ENCODE measurements around the gene ASTN1. TPM values are rescaled to one million over a fixed set of nuclear protein-coding genes. Genes with fewer than 3 reads are reported as not detected.

ASTN1 gene
- total and polyA plus RNA-seq, 3 experiments from 2014 or later, result not detected

DNA sequence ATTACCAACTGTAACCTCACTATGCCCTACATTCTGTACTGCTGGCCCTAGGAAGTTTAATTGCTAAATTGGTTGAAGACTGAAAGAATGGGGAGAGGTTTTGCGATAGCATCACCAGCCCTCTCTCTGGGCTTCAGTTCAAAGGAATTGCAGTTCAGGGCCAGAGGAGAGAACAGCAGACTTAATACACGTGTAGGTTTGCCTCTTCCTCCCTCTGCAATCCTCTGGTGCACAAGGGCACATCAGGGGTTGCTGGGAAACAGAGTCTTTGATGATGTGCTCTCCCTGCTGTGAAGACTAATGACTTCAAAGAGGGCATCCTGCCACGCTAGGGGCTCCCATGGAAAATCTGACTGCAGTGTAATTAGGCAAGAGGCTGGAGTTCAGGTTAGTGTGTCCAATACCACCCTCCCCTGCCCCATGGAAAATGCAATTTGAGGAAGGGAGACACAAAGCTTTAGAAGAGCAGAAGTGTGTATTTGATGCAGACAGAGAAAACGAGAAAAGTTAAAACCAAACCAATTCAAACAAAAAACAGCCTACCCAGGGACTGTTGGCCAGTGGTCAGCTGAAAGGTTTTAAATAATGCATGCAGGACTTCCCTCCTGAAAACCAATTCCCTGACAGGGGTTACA is 167.9 kb downstream of the ASTN1 start:
- Mint-ChIP-seq H3K4me3 (no peak overlapping the region), H3K4me1 (no peaks in the 10 kb centered on the region), H3K36me3 (no peaks in the 10 kb centered on the region), H3K27me3 (peaks cover 0 to 2% of the 10 kb centered on the region in 2 donors), H3K9me3 (peaks cover 0 to 16% (median 3%) of the 10 kb centered on the region in 5 donors), H3K27ac (no peak overlapping the region)
- H3K27ac ChIP-seq (ENCODE audit: low read depth, low read length), result no peak overlapping the region
- ChIA-PET POLR2A (no interaction called here), CTCF (no interaction called here)
- H3K27me3 ChIP-seq (ENCODE audit: insufficient read depth, low read length, poor library complexity, severe bottlenecking), result no peaks in the 10 kb centered on the region
- no peak for DNase-seq
- no peaks in the 10 kb centered on the region for H3K36me3 ChIP-seq (ENCODE audit: insufficient read depth, low read length)
- no peaks in the 10 kb centered on the region for H3K9me3 ChIP-seq (ENCODE audit: low read length)
- H3K4me3 ChIP-seq (ENCODE audit: low read length), result no peak overlapping the region
- H3K4me1 ChIP-seq (ENCODE audit: insufficient read depth, low read length), result no peaks in the 10 kb centered on the region

DNA sequence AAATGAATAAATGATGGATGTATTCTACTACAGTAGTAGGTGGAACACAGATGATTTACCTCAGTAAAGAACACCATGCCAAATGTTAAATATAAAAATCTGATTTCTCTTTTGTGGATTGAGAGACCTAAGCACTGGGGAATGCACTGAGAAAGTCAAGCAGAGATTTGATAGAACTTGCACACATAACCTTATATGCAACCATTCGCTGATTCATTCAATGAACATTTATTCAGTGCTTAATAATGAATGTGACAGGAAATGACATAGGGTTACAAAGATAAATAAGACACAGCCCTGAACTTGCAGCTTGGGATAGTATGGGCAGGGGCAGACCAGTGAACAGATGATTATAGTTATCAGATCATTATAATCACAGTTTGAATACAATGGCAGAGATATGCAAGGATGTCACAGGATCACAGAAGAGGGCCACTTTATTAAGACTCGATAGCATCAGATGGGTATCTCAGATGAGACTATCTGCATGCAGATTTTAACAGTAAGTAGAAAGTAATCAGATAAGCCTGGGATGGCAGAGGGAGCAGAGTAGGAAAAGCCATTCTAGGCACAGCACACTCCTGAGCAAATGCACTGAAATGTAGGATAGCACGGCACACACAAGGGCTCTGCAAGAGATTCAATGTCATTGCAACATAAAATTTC is 169.4 kb downstream of the ASTN1 start:
- Histone ChIP-seq H3K27ac (ENCODE audit: low read depth, low read length) (no peak overlapping the region), H3K27me3 (ENCODE audit: insufficient read depth, low read length, poor library complexity, severe bottlenecking) (no peaks in the 10 kb centered on the region), H3K4me3 (ENCODE audit: low read length) (no peak overlapping the region), H3K4me1 (ENCODE audit: insufficient read depth, low read length) (no peaks in the 10 kb centered on the region), H3K36me3 (ENCODE audit: insufficient read depth, low read length) (no peaks in the 10 kb centered on the region), H3K9me3 (ENCODE audit: low read length) (no peaks in the 10 kb centered on the region)
- Mint-ChIP-seq H3K36me3 (no peaks in the 10 kb centered on the region), H3K27me3 (peaks cover 0 to 3% of the 10 kb centered on the region in 2 donors), H3K4me1 (no peaks in the 10 kb centered on the region), H3K9me3 (peaks cover 0 to 16% (median 3%) of the 10 kb centered on the region in 5 donors), H3K27ac (no peak overlapping the region), H3K4me3 (no peak overlapping the region)
- DNase-seq, result no peak
- ChIA-PET POLR2A (no interaction called here), CTCF (no interaction called here)

DNA sequence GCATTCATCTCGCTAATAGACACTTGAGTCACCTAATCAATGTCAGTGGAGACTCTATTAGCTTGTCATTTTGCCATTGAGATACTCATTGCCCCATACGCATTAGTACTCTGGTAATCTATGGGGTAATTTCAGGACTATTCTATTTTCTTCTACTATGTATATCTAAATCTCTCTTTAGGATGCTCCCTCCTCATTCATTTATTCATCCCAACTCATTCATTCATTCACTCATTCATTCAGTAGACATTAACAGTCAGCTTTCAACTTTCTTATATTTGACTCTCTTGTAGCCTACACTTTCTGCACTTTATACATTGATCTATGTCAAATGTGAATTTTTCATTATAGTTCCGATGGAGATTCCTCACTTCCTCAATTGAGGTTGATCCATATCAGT is 170.9 kb downstream of the ASTN1 start:
- Histone ChIP-seq H3K36me3 (ENCODE audit: insufficient read depth, low read length) (no peaks in the 10 kb centered on the region), H3K4me3 (ENCODE audit: low read length) (no peak overlapping the region), H3K27ac (ENCODE audit: low read depth, low read length) (no peak overlapping the region), H3K9me3 (ENCODE audit: low read length) (no peaks in the 10 kb centered on the region), H3K4me1 (ENCODE audit: insufficient read depth, low read length) (no peaks in the 10 kb centered on the region), H3K27me3 (ENCODE audit: insufficient read depth, low read length, poor library complexity, severe bottlenecking) (no peaks in the 10 kb centered on the region)
- ChIA-PET CTCF (no interaction called here), POLR2A (no interaction called here)
- H3K4me1 Mint-ChIP-seq, result no peaks in the 10 kb centered on the region
- no peak overlapping the region for H3K27ac Mint-ChIP-seq
- H3K9me3 Mint-ChIP-seq, result peaks cover 0 to 14% (median 3%) of the 10 kb centered on the region in 5 donors
- no peaks in the 10 kb centered on the region for H3K36me3 Mint-ChIP-seq
- DNase-seq, result no peak
- H3K4me3 Mint-ChIP-seq, result no peak overlapping the region
- H3K27me3 Mint-ChIP-seq, result peaks cover 0 to 3% of the 10 kb centered on the region in 2 donors

DNA sequence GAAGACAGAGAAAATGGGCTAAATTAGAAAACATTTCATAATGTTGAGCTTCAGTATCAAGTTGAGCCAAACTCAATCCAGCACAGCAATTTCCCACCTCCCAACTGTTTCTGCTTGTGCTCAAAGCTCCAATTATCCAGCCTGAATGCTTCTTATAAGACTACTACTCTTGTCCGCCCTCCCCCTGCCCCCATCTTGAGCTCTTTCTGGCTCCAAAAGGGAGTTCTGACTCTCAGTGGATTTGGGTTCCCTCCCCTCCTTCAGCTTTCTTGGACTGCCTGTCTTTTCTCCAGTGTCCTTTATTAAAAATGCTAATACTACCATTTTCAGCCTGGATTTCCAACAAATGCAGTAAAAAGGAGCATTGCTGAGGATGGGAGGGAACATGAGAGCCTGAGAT is 174.8 kb downstream of the ASTN1 start:
- H3K9me3 ChIP-seq (ENCODE audit: low read length), result no peaks in the 10 kb centered on the region
- no peaks in the 10 kb centered on the region for H3K36me3 ChIP-seq (ENCODE audit: insufficient read depth, low read length)
- Mint-ChIP-seq H3K4me1 (no peaks in the 10 kb centered on the region), H3K27me3 (peaks cover 0 to 1% of the 10 kb centered on the region in 2 donors), H3K36me3 (no peaks in the 10 kb centered on the region), H3K9me3 (peaks cover 0 to 5% (median 0%) of the 10 kb centered on the region in 5 donors), H3K27ac (no peak overlapping the region), H3K4me3 (no peak overlapping the region)
- no peaks in the 10 kb centered on the region for H3K27me3 ChIP-seq (ENCODE audit: insufficient read depth, low read length, poor library complexity, severe bottlenecking)
- no peak for DNase-seq
- H3K4me3 ChIP-seq (ENCODE audit: low read length), result no peak overlapping the region
- H3K27ac ChIP-seq (ENCODE audit: low read depth, low read length), result no peak overlapping the region
- POLR2A ChIA-PET, result no interaction called here
- no peaks in the 10 kb centered on the region for H3K4me1 ChIP-seq (ENCODE audit: insufficient read depth, low read length)
- CTCF ChIA-PET, result no interaction called here

DNA sequence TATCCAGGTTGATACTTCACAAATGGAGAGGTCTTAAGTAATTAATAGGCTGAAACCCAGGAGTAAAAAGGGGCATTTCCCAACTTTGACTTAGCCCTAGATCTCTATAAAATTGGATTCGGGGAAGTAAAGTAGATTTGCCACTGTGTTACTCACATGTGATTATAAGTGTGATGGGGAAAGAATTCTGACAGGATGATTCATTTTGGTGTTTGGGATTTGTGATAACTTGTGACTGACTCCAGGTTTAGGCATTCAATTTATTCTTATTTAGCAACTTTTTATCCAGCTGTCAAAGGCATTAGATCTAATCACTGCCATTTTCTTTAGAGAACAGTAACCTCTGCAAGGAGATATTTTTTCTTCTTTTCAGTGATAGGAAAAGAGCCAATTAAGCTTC is 175.5 kb downstream of the ASTN1 start:
- ChIA-PET POLR2A (no interaction called here), CTCF (no interaction called here)
- Histone ChIP-seq H3K36me3 (ENCODE audit: insufficient read depth, low read length) (no peaks in the 10 kb centered on the region), H3K27ac (ENCODE audit: low read depth, low read length) (no peak overlapping the region), H3K4me3 (ENCODE audit: low read length) (no peak overlapping the region), H3K9me3 (ENCODE audit: low read length) (no peaks in the 10 kb centered on the region), H3K4me1 (ENCODE audit: insufficient read depth, low read length) (no peaks in the 10 kb centered on the region), H3K27me3 (ENCODE audit: insufficient read depth, low read length, poor library complexity, severe bottlenecking) (no peaks in the 10 kb centered on the region)
- Mint-ChIP-seq H3K36me3 (no peaks in the 10 kb centered on the region), H3K27ac (no peak overlapping the region), H3K4me3 (no peak overlapping the region), H3K9me3 (peaks cover 0 to 5% (median 0%) of the 10 kb centered on the region in 5 donors), H3K4me1 (no peaks in the 10 kb centered on the region), H3K27me3 (peaks cover 0 to 1% of the 10 kb centered on the region in 2 donors)
- no peak for DNase-seq

DNA sequence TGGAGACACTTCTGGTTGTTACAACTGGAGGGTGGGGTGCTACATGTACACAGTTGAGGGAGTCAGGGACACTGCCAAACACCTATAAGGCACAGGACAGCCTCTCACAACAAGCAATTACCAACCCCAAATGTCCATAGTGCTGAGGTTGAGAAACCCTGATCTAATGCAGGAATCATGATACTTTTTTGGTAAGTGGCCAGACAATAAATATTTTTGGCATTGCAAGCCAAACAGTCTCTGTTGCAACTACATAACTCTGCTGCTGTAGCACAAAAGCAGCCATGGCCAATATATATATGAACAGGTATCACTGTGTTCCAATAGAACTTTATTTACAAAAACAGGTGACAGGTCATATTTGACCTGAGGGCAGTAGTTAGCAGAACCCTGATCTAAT is 177.5 kb downstream of the ASTN1 start:
- Mint-ChIP-seq H3K4me3 (no peak overlapping the region), H3K27ac (no peak overlapping the region), H3K9me3 (peaks cover 0 to 5% (median 0%) of the 10 kb centered on the region in 5 donors), H3K27me3 (peaks cover 0 to 1% of the 10 kb centered on the region in 2 donors), H3K36me3 (no peaks in the 10 kb centered on the region), H3K4me1 (no peaks in the 10 kb centered on the region)
- ChIA-PET CTCF (no interaction called here), POLR2A (no interaction called here)
- H3K4me1 ChIP-seq (ENCODE audit: insufficient read depth, low read length), result no peaks in the 10 kb centered on the region
- no peaks in the 10 kb centered on the region for H3K27me3 ChIP-seq (ENCODE audit: insufficient read depth, low read length, poor library complexity, severe bottlenecking)
- H3K36me3 ChIP-seq (ENCODE audit: insufficient read depth, low read length), result no peaks in the 10 kb centered on the region
- DNase-seq, result no peak
- no peak overlapping the region for H3K4me3 ChIP-seq (ENCODE audit: low read length)
- H3K27ac ChIP-seq (ENCODE audit: low read depth, low read length), result no peak overlapping the region
- no peaks in the 10 kb centered on the region for H3K9me3 ChIP-seq (ENCODE audit: low read length)

DNA sequence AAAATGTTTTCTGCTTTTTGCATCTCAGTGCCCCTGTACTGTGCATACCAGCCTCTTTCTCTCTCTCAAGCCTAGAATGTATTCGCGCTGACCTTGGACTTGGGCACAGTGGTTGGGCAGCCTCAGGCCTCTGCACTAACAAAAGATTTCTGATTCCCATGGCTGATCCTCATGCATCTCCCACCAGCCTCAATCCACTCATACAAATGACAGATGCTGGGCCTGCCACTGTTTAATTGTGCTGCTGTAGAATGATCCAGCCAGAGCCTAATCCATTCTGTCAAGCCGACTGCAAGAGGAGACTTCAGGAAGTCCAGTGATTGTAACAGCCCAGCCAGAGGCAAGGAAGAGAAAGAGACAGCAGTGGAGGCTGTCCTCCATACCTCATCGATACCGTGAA is 180.8 kb downstream of the ASTN1 start:
- no peak overlapping the region for H3K4me3 ChIP-seq (ENCODE audit: low read length)
- Mint-ChIP-seq H3K4me3 (no peak overlapping the region), H3K4me1 (no peaks in the 10 kb centered on the region), H3K27me3 (no peaks in the 10 kb centered on the region), H3K27ac (no peak overlapping the region), H3K36me3 (no peaks in the 10 kb centered on the region), H3K9me3 (peaks cover 0 to 3% (median 0%) of the 10 kb centered on the region in 5 donors)
- no peaks in the 10 kb centered on the region for H3K9me3 ChIP-seq (ENCODE audit: low read length)
- no peaks in the 10 kb centered on the region for H3K27me3 ChIP-seq (ENCODE audit: insufficient read depth, low read length, poor library complexity, severe bottlenecking)
- ChIA-PET POLR2A (no interaction called here), CTCF (no interaction called here)
- H3K4me1 ChIP-seq (ENCODE audit: insufficient read depth, low read length), result no peaks in the 10 kb centered on the region
- no peaks in the 10 kb centered on the region for H3K36me3 ChIP-seq (ENCODE audit: insufficient read depth, low read length)
- no peak overlapping the region for H3K27ac ChIP-seq (ENCODE audit: low read depth, low read length)
- DNase-seq, result no peak

DNA sequence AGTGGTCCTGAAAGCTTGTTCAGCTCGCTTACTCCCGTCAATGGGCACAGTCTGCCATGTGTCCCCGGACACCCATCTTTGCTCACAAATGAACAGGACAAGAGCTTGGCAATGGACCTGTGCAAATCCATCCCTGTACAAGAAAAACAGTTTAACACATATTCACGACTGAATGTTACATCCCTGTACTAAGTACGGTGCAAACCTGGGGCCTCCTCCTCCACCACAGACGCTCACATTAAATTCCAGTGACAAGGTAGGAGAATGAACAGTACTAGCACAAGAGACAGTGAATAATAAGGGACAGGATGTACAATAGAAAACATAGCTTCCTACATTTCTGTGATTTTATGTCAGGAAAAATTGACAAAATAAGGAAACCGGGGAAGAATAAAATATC is 187.7 kb downstream of the ASTN1 start:
- no peak overlapping the region for H3K27ac Mint-ChIP-seq
- CTCF ChIA-PET, result no interaction called here

More for the DNA sequence above, 187.7 kb downstream of the ASTN1 start:
- Mint-ChIP-seq H3K36me3 (no peaks in the 10 kb centered on the region), H3K9me3 (peaks cover 0 to 4% (median 0%) of the 10 kb centered on the region in 5 donors), H3K4me3 (no peak overlapping the region), H3K27me3 (peaks cover 0 to 3% of the 10 kb centered on the region in 2 donors), H3K4me1 (no peaks in the 10 kb centered on the region)
- Histone ChIP-seq H3K4me1 (ENCODE audit: insufficient read depth, low read length) (no peaks in the 10 kb centered on the region), H3K9me3 (ENCODE audit: low read length) (no peaks in the 10 kb centered on the region), H3K27me3 (ENCODE audit: insufficient read depth, low read length, poor library complexity, severe bottlenecking) (no peaks in the 10 kb centered on the region), H3K27ac (ENCODE audit: low read depth, low read length) (no peak overlapping the region), H3K4me3 (ENCODE audit: low read length) (no peak overlapping the region), H3K36me3 (ENCODE audit: insufficient read depth, low read length) (no peaks in the 10 kb centered on the region)
- POLR2A ChIA-PET, result no interaction called here
- no peak for DNase-seq

Measured in CD8-positive, alpha-beta memory T cell (primary cell).